Neuronal stem cell (in vitro differentiated cells): ENCODE measurements around the gene PA2G4.

Source experiments
- DNase-seq: peaks from one replicate; pipeline ENCODE4 v3.0.0-alpha.2; 2013; ENCODE audit warnings: low spot score
- H2AFZ ChIP-seq: one replicate; pipeline ENCODE4 v1.6.1; 2013; ENCODE audit warnings: mild to moderate bottlenecking, low read length, inconsistent platforms
- H2AK5ac ChIP-seq: 2 replicates; pipeline ENCODE4 v1.6.1; 2013; ENCODE audit warnings: low read depth, mild to moderate bottlenecking, inconsistent platforms, low read length, moderate library complexity, mixed read lengths
- H2BK120ac ChIP-seq: 2 replicates; pipeline ENCODE4 v1.6.1; 2013; ENCODE audit warnings: low read depth, mild to moderate bottlenecking, inconsistent platforms, low read length, moderate library complexity, mixed read lengths
- H2BK12ac ChIP-seq: one replicate; pipeline ENCODE4 v1.6.1; 2013; ENCODE audit warnings: low read length, inconsistent platforms
- H2BK15ac ChIP-seq: 2 replicates; pipeline ENCODE4 v1.6.1; 2013; ENCODE audit warnings: mild to moderate bottlenecking, low read length, inconsistent platforms, mixed read lengths
- H2BK5ac ChIP-seq: one replicate; pipeline ENCODE4 v1.6.1; 2013; ENCODE audit warnings: inconsistent platforms, mild to moderate bottlenecking, low read length, moderate library complexity
- H3K14ac ChIP-seq: one replicate; pipeline ENCODE4 v1.6.1; 2013; ENCODE audit warnings: low read length, inconsistent platforms
- H3K18ac ChIP-seq: 2 replicates; pipeline ENCODE4 v1.6.1; 2013; ENCODE audit warnings: low read length, inconsistent platforms
- H3K23ac ChIP-seq: 2 replicates; pipeline ENCODE4 v1.6.1; 2013; ENCODE audit warnings: low read depth, mild to moderate bottlenecking, mixed read lengths, low read length, inconsistent platforms; ENCODE audit not compliant: poor library complexity
- H3K27ac ChIP-seq: replicated peaks from 3 replicates; pipeline ENCODE4 v1.5.1; 2013; ENCODE audit warnings: low read length, inconsistent platforms
- H3K27me3 ChIP-seq, 3 experiments: 2 replicates each; pipeline ENCODE4 v1.6.1; 2013; ENCODE audit warnings: low read length in 3 of 3, mild to moderate bottlenecking in 2 of 3, inconsistent platforms in 1 of 3, low read depth in 1 of 3, mixed read lengths in 1 of 3, moderate library complexity in 1 of 3; ENCODE audit not compliant: control insufficient read depth in 3 of 3, insufficient read depth in 3 of 3
- H3K36me3 ChIP-seq, 2 donors: replicated peaks in 1 of 2; 2 replicates each; pipeline ENCODE4 v1.6.1; 2013; ENCODE audit warnings: low read length in 2 of 2; ENCODE audit not compliant: control insufficient read depth in 2 of 2, insufficient read depth in 2 of 2
- H3K4ac ChIP-seq: 2 replicates; pipeline ENCODE4 v1.6.1; 2013; ENCODE audit warnings: inconsistent platforms, mild to moderate bottlenecking, low read length, moderate library complexity
- H3K4me1 ChIP-seq, 2 donors: 1 replicate in 1 of 2; 2 replicates in 1 of 2; pipeline ENCODE4 v1.6.1; 2013; ENCODE audit warnings: low read length in 2 of 2, low read depth in 1 of 2; ENCODE audit not compliant: control insufficient read depth in 2 of 2, insufficient read depth in 1 of 2
- H3K4me2 ChIP-seq: one replicate; pipeline ENCODE4 v1.6.1; 2013; ENCODE audit warnings: mild to moderate bottlenecking, low read length, inconsistent platforms; ENCODE audit not compliant: insufficient read depth, poor library complexity, severe bottlenecking
- H3K4me3 ChIP-seq, 2 donors: 2 replicates each; pipeline ENCODE4 v1.5.1; 2013; ENCODE audit warnings: low read length in 2 of 2, mild to moderate bottlenecking in 2 of 2, inconsistent platforms in 1 of 2, moderate library complexity in 1 of 2
- H3K79me1 ChIP-seq: one replicate; pipeline ENCODE4 v1.6.1; 2013; ENCODE audit warnings: low read depth, mild to moderate bottlenecking, inconsistent platforms, low read length, moderate library complexity
- H3K9ac ChIP-seq: one replicate; pipeline ENCODE4 v1.6.1; 2013; ENCODE audit warnings: mild to moderate bottlenecking, low read depth, low read length, inconsistent platforms; ENCODE audit not compliant: poor library complexity
- H3K9me3 ChIP-seq, 2 donors: replicated peaks in 1 of 2; 2 replicates each; pipeline versions ENCODE3 to v1.6.1; 2013; ENCODE audit warnings: low read length in 2 of 2, mild to moderate bottlenecking in 2 of 2, inconsistent platforms in 1 of 2, low read depth in 1 of 2, mixed read lengths in 1 of 2, moderate library complexity in 1 of 2; ENCODE audit not compliant: control insufficient read depth in 2 of 2, insufficient read depth in 1 of 2
- H4K8ac ChIP-seq: one replicate; pipeline ENCODE4 v1.6.1; 2013; ENCODE audit warnings: low read depth, mild to moderate bottlenecking, inconsistent platforms, low read length, moderate library complexity
- H4K91ac ChIP-seq: one replicate; pipeline ENCODE4 v1.6.1; 2013; ENCODE audit warnings: low read length, low read depth, mild to moderate bottlenecking, inconsistent platforms; ENCODE audit not compliant: poor library complexity
- WGBS, 2 donors: extraction: QIAGEN DNeasy Blood & Tissue Kit; methylation state at CpG; one replicate each; pipeline ENCODE4 v1.1.7; 2013; ENCODE audit warnings: missing lambda C conversion rate in 2 of 2, mixed read lengths in 1 of 2; ENCODE audit not compliant: insufficient read length in 2 of 2, insufficient replicate concordance in 1 of 2; ENCODE audit errors: extremely low coverage in 2 of 2; 5-methylcytosine and 5-hydroxymethylcytosine counted together

Gene PA2G4

DNA sequence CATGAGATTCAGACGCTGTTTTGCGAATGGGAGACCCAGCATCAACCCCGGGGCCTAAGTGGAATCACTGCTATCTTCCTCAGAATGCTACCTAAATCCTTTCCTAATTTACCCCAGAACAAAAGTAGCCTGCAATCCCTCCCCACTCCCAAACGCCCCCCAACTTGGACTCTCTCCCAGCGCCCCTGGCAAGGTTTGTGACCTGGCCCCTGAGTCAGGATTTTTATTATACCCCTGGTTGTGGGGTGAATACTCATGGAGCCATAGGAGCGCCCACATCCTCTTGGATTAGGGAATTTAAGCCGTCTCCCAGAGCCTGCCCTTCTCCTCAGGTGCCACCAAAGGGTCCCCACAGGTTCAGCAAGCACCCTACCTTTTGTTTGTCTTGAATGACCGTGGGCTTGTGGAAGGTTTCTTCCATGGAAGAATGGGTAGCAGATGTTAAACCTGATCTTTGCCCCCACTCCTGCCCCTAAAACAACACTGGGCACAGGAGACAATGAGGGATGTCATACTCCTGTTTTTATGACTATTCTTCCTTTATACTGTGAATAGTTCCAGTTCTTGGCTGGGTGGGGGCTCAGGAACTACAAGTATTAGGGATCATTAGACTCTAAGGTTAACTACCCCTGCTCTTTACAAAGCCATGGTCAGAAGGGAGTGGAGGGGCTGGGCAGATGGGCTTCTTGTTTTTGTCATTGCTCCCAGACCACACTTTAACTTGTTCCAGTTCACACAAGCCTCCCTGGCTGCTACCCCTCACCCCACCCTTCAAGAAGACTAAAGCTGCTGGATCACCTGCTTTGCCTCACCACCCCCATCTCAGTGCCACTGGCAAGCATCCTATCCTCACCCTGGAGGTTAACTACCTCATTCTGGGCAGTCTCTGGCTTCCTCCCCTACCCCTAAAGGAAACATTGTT is 48.7 kb downstream of the PA2G4 start:
- Histone ChIP-seq H3K4ac (no peak overlapping the region), H2BK120ac (no peak overlapping the region), H3K4me2 (peak overlapping the region; percentile 82), H4K91ac (no peak overlapping the region), H3K23ac (no peak overlapping the region), H2AFZ (peak overlapping the region; percentile 91), H2BK12ac (no peak overlapping the region), H4K8ac (no peak overlapping the region), H3K9ac (peak overlapping the region; percentile 67), H3K27ac (no peak overlapping the region), H3K14ac (no peak overlapping the region), H3K4me1 (peaks cover 7 to 13% of the 10 kb centered on the region in 2 donors), H3K79me1 (no peaks in the 10 kb centered on the region), H3K4me3 (peak overlapping the region; percentile 78 to 92), H2AK5ac (no peak overlapping the region), H3K36me3 (peaks cover 16 to 17% of the 10 kb centered on the region in 2 donors), H2BK5ac (no peak overlapping the region), H3K27me3 (no peaks in the 10 kb centered on the region), H3K9me3 (no peaks in the 10 kb centered on the region), H3K18ac (peak overlapping the region; percentile 25), H2BK15ac (peak overlapping the region; percentile 15)
- no CpG with 5 or more reads among the region's 8 CpGs for WGBS, 2 donors
- no peak for DNase-seq

DNA sequence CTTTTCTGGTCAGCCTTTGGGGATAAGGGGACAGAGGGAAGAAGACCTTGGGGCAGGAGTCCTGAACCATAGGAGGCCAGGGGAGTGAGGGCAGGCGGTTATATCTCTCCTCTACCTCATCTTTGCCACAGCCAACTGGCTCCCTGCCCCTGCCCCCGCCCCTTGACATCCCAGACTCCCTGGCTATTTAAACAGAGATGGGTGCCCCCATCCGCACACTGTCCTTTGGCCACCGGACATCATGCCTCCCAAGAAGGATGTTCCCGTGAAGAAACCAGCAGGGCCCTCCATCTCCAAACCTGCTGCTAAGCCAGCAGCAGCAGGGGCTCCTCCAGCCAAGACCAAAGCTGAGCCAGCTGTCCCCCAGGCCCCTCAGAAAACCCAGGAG is 49.3 kb downstream of the PA2G4 start:
- Histone ChIP-seq H3K4me3 (peak overlapping the region in 1 of 2 donors; percentile 78), H4K91ac (no peak overlapping the region), H3K4me2 (peak overlapping the region; percentile 21), H3K36me3 (peaks cover 16 to 17% of the 10 kb centered on the region in 2 donors), H3K4ac (no peak overlapping the region), H2BK5ac (no peak overlapping the region), H3K9ac (no peak overlapping the region), H3K18ac (no peak overlapping the region), H3K27me3 (no peaks in the 10 kb centered on the region), H4K8ac (no peak overlapping the region), H2BK12ac (no peak overlapping the region), H3K14ac (no peak overlapping the region), H3K9me3 (no peaks in the 10 kb centered on the region), H2BK120ac (no peak overlapping the region), H3K4me1 (peaks cover 7 to 13% of the 10 kb centered on the region in 2 donors), H2AK5ac (no peak overlapping the region), H3K27ac (no peak overlapping the region), H3K79me1 (no peaks in the 10 kb centered on the region), H2AFZ (no peak overlapping the region), H2BK15ac (no peak overlapping the region), H3K23ac (no peak overlapping the region)
- WGBS, 2 donors: no CpG with 5 or more reads among the region's 5 CpGs
- DNase-seq: no peak

DNA sequence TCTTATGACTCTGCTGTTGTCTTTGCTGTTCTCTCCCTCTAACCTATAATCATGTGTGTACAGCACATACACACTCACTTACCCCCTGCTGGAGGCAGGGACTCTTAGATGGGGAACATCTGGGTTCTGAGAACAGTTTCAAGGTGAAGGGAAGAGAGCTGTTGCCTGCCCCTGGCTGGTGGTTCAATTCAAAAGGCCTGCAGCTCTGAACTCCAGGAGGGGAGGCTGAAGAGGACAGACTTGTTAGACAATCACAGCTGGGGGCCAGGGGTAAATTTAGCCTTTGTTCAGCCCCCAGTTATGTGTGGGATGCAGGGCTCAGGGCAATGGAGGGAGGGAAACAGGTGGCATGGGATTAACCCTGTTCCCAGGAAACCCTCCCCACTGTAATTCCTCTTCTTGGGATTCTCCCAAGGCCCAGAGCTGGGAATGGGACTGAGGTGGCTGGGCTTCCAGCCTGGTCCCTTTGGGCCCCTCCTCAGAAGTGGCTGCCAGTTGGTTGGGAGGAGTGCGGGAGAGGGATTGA is 50.0 kb downstream of the PA2G4 start:
- Histone ChIP-seq H3K27ac (no peak overlapping the region), H4K8ac (no peak overlapping the region), H3K4me1 (peaks cover 7 to 14% of the 10 kb centered on the region in 2 donors), H3K4ac (no peak overlapping the region), H4K91ac (no peak overlapping the region), H3K23ac (no peak overlapping the region), H2BK15ac (no peak overlapping the region), H2AFZ (no peak overlapping the region), H3K9me3 (no peaks in the 10 kb centered on the region), H2BK12ac (no peak overlapping the region), H3K79me1 (no peaks in the 10 kb centered on the region), H3K27me3 (no peaks in the 10 kb centered on the region), H3K18ac (no peak overlapping the region), H3K4me2 (no peak overlapping the region), H2BK5ac (no peak overlapping the region), H3K14ac (no peak overlapping the region), H3K9ac (no peak overlapping the region), H3K4me3 (no peak overlapping the region), H2BK120ac (no peak overlapping the region), H3K36me3 (peaks cover 17 to 18% of the 10 kb centered on the region in 2 donors), H2AK5ac (no peak overlapping the region)
- no CpG with 5 or more reads among the region's 1 CpG for WGBS, 2 donors
- no peak for DNase-seq

- H3K36me3 ChIP-seq: peaks cover 18 to 23% of the 10 kb centered on the region in 2 donors
- no peak overlapping the region for H3K4me3 ChIP-seq
- no peak overlapping the region for H3K18ac ChIP-seq
- H3K4me2 ChIP-seq: no peak overlapping the region
- no peaks in the 10 kb centered on the region for H3K79me1 ChIP-seq
- no peak for DNase-seq
- WGBS, 2 donors: no CpG with 5 or more reads among the region's 5 CpGs
- H2AK5ac ChIP-seq: no peak overlapping the region
- H3K27me3 ChIP-seq: no peaks in the 10 kb centered on the region
- H4K91ac ChIP-seq: no peak overlapping the region
- H2BK12ac ChIP-seq: no peak overlapping the region
- no peak overlapping the region for H2BK5ac ChIP-seq
- H3K9me3 ChIP-seq: no peaks in the 10 kb centered on the region
- H3K14ac ChIP-seq: no peak overlapping the region
- peaks cover 12 to 18% of the 10 kb centered on the region in 2 donors for H3K4me1 ChIP-seq
- no peak overlapping the region for H2AFZ ChIP-seq
- no peak overlapping the region for H3K9ac ChIP-seq
- no peak overlapping the region for H3K27ac ChIP-seq
- H2BK120ac ChIP-seq: no peak overlapping the region
- H3K23ac ChIP-seq: no peak overlapping the region
- H4K8ac ChIP-seq: no peak overlapping the region
- H2BK15ac ChIP-seq: no peak overlapping the region
- no peak overlapping the region for H3K4ac ChIP-seq
Measured at GRCh38 chr12:56154818-56155217, 50.5 kb downstream of the PA2G4 start.
